Adrenal gland (tissue), 5 donors: ENCODE results near the gene KIF19.

Source experiments
- CTCF ChIP-seq, 6 experiments: fragments of 450-650 bp in 4 of 6; fragments of 200-600 bp in 2 of 6; sonication (generic) in 1 of 6; IDR thresholded peaks; 1 replicate in 5 of 6; 2 replicates in 1 of 6; pipeline versions ENCODE4 v1.5.1 to v1.8.0; 2016 to 2021; ENCODE audit warnings: antibody characterized with exemption in 6 of 6, mild to moderate bottlenecking in 2 of 6, moderate library complexity in 1 of 6
- POLR2A ChIP-seq, 2 donors: fragments of 450-650 bp; IDR thresholded peaks; one replicate each; pipeline ENCODE4 v1.6.1; 2017; ENCODE audit warnings: antibody characterized with exemption in 2 of 2, mild to moderate bottlenecking in 2 of 2, moderate library complexity in 1 of 2
- donor health status: DM: no; HTN: no; CAD: no.

- TF ChIP-seq CTCF (IDR thresholded peaks at IDR 0.05) (no peak), POLR2A (IDR thresholded peaks at IDR 0.05) (no peak)
Observed at GRCh38 chr17:74307984-74308773, 17.8 kb upstream of the KIF19 start.
